Testis (tissue), 3 donors: ENCODE measurements around the gene PROK1. TPM values are rescaled to one million over a fixed set of nuclear protein-coding genes. Genes with fewer than 3 reads are reported as not detected.

Experiments
- DNase-seq: peaks from one replicate; pipeline ENCODE4 v3.0.0-alpha.2; 2019
- H3K27ac ChIP-seq, 2 donors: fragments of 200-600 bp; sonication (generic); one replicate each; pipeline ENCODE4 v1.5.1; 2019
- H3K27me3 ChIP-seq: fragments of 200-600 bp; sonication (generic); one replicate; pipeline ENCODE4 v1.5.1; 2019
- H3K36me3 ChIP-seq: fragments of 200-600 bp; sonication (generic); one replicate; pipeline ENCODE4 v1.5.1; 2017; ENCODE audit warnings: low read depth; ENCODE audit errors: missing control alignments
- H3K4me1 ChIP-seq: fragments of 200-600 bp; sonication (generic); one replicate; pipeline ENCODE4 v1.5.1; 2019
- H3K4me3 ChIP-seq, 2 donors: fragments of 200-600 bp; sonication (generic); one replicate each; pipeline ENCODE4 v1.5.1; 2017 to 2019
- H3K9me3 ChIP-seq: fragments of 200-600 bp; sonication (generic); one replicate; pipeline ENCODE4 v1.5.1; 2017
- CTCF ChIP-seq, 3 experiments: fragments of 450-650 bp in 2 of 3; fragments of 200-600 bp in 1 of 3; sonication (generic) in 1 of 3; IDR thresholded peaks; one replicate each; pipeline ENCODE4 v1.5.1; 2016 to 2019; ENCODE audit warnings: antibody characterized with exemption in 3 of 3, mild to moderate bottlenecking in 2 of 3, moderate library complexity in 1 of 3
- POLR2A ChIP-seq: fragments of 450-650 bp; IDR thresholded peaks from one replicate; pipeline ENCODE4 v1.6.1; 2017; ENCODE audit warnings: antibody characterized with exemption, mild to moderate bottlenecking, moderate library complexity
- WGBS, 2 donors: methylation state at CpG; one replicate each; pipeline ENCODE4 v1.1.5; 2018; 5-methylcytosine and 5-hydroxymethylcytosine counted together
- intact Hi-C: fragments of 100-400 bp; cut with DNase I; formaldehyde crosslinking; loops from one replicate; pipeline ENCODE4 v1.15.1; 2023; ENCODE audit warnings: low total_unique reads
- polyA plus RNA-seq: library from polyadenylated mRNA; stranded (reverse); fragments of 350-450 nt; fragmentation: Illumina TruSeq; extraction: RNeasy Lipid Tissue Mini Kit (QIAGEN cat#74804); gene quantifications from one replicate; pipeline ENCODE4 v1.2.3, GENCODE V29; 2014; ENCODE audit warnings: low read depth, low replicate concordance; ENCODE audit not compliant: insufficient read depth
- total RNA-seq, 2 donors: library from RNA; depleted of rRNA; stranded (reverse); fragments of >200 nt; gene quantifications; one replicate each; pipeline ENCODE4 v1.2.3, GENCODE V29; 2016

The PROK1 gene
- total and polyA plus RNA-seq, 3 donors from 2014 or later = 50.4 to 85.5 (median 70.6) TPM

GRCh38 chr1:110462093-110462492 is 11.1 kb downstream of the PROK1 start:
- no peak for DNase-seq
- H3K9me3 ChIP-seq = no peaks in the 10 kb centered on the region
- no peak for TF ChIP-seq CTCF (IDR thresholded peaks at IDR 0.05)
- no peak for TF ChIP-seq POLR2A
- intact Hi-C loops = loop anchor here (10.0 kb wide), 1 partner anchor 267 kb away; no protein-coding TSS in a partner anchor
- H3K4me1 ChIP-seq = peaks cover 14% of the 10 kb centered on the region
- no peak overlapping the region for H3K27ac ChIP-seq
- H3K4me3 ChIP-seq = no peak overlapping the region
- no peaks in the 10 kb centered on the region for H3K36me3 ChIP-seq
- WGBS, 2 donors = 84% methylated on average over 2 of the region's 2 CpGs
- H3K27me3 ChIP-seq = no peaks in the 10 kb centered on the region

- H3K9me3 ChIP-seq = no peaks in the 10 kb centered on the region
- no peaks in the 10 kb centered on the region for H3K27me3 ChIP-seq
- peak; percentile 58 for DNase-seq
- H3K4me3 ChIP-seq = no peak overlapping the region
- TF ChIP-seq POLR2A = no peak
- no peaks in the 10 kb centered on the region for H3K36me3 ChIP-seq
- peaks cover 9% of the 10 kb centered on the region for H3K4me1 ChIP-seq
- intact Hi-C loops = loop anchor here (10.0 kb wide), 1 partner anchor 268 kb away; no protein-coding TSS in a partner anchor
- no peak overlapping the region for H3K27ac ChIP-seq
Measured at GRCh38 chr1:110462964-110463363, 12.0 kb downstream of the PROK1 start.

GRCh38 chr1:110463725-110464124 is 12.8 kb downstream of the PROK1 start:
- Histone ChIP-seq H3K9me3 (no peaks in the 10 kb centered on the region), H3K27me3 (no peaks in the 10 kb centered on the region), H3K27ac (no peak overlapping the region), H3K36me3 (no peaks in the 10 kb centered on the region), H3K4me3 (no peak overlapping the region), H3K4me1 (peaks cover 9% of the 10 kb centered on the region)
- TF ChIP-seq POLR2A = no peak
- no peak for TF ChIP-seq CTCF (IDR thresholded peaks at IDR 0.05)
- no peak for DNase-seq
- WGBS, 2 donors = 84 to 87% methylated on average over 9 of the region's 9 CpGs
- intact Hi-C loops = loop anchor here (10.0 kb wide), 1 partner anchor 269 kb away; no protein-coding TSS in a partner anchor

GRCh38 chr1:110464340-110464739 is 13.4 kb downstream of the PROK1 start:
- TF ChIP-seq POLR2A (no peak), CTCF (IDR thresholded peaks at IDR 0.05) (no peak)
- no peaks in the 10 kb centered on the region for H3K36me3 ChIP-seq
- no peak overlapping the region for H3K27ac ChIP-seq
- no peaks in the 10 kb centered on the region for H3K27me3 ChIP-seq
- DNase-seq = no peak
- intact Hi-C loops = loop anchor here (10.0 kb wide), 1 partner anchor 270 kb away; no protein-coding TSS in a partner anchor
- WGBS, 2 donors = 79 to 83% methylated on average over 2 of the region's 2 CpGs
- H3K9me3 ChIP-seq = no peaks in the 10 kb centered on the region
- no peak overlapping the region for H3K4me3 ChIP-seq
- H3K4me1 ChIP-seq = peaks cover 9% of the 10 kb centered on the region

- Histone ChIP-seq H3K4me1 (peaks cover 9% of the 10 kb centered on the region), H3K4me3 (no peak overlapping the region), H3K27me3 (no peaks in the 10 kb centered on the region), H3K27ac (no peak overlapping the region), H3K9me3 (no peaks in the 10 kb centered on the region), H3K36me3 (no peaks in the 10 kb centered on the region)
- 81 to 93% methylated on average over 6 to 7 of the region's 7 CpGs for WGBS, 2 donors
- intact Hi-C loops = loop anchor here (10.0 kb wide), 1 partner anchor 270 kb away; no protein-coding TSS in a partner anchor
- DNase-seq = no peak
- TF ChIP-seq CTCF (IDR thresholded peaks at IDR 0.05) (no peak), POLR2A (no peak)
Measured at GRCh38 chr1:110465038-110465813, 14.3 kb downstream of the PROK1 start.
